T1000 (cell line): Measurements from ENCODE around the gene GALNT9.

Experiments used
- DNase-seq: peaks from one replicate; lab custom pipeline; 2025; ENCODE audit warnings: mixed read lengths; lab: John Stamatoyannopoulos, UW

The GALNT9 gene

GRCh38 chr12:132325733-132326130, 3.7 kb downstream of the GALNT9 start:
- no peak for DNase-seq

GRCh38 chr12:132324841-132325732, 4.3 kb downstream of the GALNT9 start:
- DNase-seq, result no peak

DNA sequence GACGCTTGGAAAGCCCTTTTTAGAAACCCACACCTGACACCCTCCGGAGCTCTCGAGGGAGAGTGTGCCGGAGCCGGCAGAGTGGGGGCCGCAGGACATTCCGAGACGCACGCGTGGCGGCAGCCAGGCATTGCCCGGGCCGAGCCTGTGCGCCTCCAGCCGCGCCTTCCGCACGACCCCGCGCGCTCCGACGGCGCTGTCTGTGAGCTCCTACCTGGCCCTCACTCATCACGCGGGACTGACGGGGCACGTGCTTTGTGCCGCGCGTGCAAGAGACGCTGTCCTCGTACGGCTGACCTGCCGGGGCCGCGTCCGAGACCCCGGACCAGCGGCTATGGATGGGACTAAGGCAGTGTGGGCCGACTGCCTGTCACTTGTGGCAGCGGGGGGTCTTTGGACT, 5.2 kb downstream of the GALNT9 start:
- no peak for DNase-seq

DNA sequence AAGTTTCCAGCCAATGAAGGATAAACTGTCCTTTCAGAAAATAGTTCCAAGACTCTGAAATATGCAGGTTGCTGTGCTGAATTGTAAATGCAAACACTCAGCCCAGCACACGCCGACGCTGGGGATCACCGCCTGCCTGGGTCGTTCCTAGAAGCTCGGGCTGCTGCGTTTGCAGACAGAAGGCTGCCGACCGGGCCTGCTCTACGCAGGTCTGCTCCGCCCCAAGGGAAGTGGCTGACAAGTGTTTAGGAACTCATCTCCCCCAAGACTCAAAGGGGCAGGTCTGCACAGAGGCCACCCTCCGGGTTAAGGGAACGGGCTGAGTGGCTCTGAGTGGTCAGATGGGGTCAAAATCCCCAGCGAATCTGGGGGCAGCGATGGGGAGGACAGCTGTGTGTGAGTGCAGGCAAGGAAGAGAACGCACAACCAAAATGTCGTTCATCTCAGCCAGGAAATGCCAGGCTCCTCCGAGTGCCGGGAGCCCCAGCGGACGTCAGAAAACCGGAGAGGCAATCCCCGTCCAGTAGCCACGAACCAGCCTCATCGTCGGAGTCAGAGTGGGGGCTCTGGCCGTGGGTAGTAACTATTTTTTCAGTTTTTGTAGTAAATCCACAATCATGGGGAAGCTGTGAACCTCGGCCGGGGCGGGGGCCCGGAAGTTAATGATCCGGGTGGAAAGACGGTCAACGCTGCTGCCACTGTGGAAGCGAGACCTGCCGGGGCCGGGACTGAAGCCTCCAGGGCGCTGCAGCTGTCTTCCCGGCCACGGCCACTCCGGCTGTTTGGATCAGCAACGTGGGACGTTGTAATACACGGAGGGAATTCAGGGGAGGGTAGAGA, 6.0 kb downstream of the GALNT9 start:
- no peak for DNase-seq

DNA sequence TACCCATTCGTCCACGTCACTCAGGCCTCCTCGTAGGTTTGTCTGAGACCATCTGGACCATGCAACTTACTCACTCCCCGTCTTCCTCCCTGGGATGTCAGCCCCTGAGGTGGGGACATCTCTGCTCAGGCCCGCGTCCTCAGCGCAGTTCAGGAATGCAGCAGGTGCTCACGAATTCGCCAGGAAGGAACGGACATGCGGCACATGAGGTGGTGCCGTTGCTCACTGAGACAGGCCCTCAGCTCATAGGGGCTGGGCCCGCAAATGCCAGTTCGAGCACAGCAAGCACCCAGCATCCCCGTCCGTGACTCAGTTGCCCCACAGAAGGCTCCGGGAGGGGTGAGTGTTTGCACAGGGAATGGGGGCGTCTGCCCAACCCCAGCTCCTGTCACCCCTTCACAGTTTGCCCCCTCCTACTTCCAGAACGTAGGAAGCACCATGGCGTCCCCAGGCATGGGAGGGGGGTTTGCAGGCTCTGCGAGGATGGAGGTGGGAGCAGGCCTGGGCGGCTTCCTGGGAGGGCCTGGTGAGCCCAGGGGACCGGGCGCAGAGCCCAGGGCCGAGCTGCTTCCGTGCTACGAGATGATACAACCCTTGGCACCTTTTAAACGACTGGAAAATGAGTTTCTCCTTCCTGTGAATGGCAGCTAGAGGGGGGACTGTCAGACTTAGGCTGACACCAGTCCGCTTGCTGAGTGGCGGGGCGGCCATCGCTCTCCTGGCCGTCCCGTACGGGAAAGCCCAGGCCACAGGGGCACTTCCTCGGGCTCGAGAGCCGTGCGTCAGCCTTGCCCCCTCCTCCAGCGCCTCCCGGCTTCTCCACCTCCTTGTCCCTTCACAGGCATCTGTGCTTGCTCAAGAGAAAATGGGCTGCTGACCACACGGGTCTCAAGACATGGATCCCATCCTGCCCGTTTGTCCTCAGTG, 6.9 kb downstream of the GALNT9 start:
- DNase-seq, result no peak

DNA sequence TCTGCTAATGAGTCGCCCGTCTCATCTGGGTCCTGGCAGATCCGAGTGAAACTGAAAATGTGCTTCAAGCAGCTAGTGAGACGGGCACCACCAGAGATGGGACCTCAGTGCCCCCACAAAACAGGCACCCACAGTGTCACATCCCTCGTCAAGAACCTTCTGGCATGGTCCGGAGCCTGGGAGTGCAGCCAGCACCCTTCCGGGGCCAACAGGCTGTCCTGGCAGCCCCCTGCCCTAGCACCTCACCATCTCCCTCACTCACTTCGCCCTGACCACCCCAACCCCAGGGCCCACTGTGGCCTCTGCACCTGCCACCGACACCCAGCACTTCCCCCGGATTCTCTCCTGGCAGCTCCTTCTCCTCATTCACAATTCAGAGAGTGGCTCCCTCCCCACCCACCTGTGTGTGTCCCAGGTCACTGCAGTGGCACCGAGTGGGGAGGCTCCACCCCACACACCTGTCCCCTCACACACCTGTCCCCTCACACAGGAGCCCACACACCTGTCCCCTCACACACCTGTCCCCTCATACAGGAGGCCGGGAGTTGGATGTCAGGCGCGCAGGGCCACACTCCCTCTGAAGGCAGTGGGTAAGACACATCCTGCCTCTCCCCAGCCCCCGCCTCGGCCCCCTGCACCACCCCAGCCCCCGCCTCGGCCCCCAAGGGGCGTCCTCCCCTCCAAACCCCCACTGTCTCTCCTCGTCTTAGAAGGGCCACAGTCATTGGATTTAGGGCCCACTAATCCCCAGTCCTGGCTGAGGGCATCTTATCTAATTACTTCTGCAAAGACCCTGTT, 7.9 kb downstream of the GALNT9 start:
- no peak for DNase-seq

GRCh38 chr12:132320767-132321211, 8.6 kb downstream of the GALNT9 start:
- DNase-seq, result no peak

DNA sequence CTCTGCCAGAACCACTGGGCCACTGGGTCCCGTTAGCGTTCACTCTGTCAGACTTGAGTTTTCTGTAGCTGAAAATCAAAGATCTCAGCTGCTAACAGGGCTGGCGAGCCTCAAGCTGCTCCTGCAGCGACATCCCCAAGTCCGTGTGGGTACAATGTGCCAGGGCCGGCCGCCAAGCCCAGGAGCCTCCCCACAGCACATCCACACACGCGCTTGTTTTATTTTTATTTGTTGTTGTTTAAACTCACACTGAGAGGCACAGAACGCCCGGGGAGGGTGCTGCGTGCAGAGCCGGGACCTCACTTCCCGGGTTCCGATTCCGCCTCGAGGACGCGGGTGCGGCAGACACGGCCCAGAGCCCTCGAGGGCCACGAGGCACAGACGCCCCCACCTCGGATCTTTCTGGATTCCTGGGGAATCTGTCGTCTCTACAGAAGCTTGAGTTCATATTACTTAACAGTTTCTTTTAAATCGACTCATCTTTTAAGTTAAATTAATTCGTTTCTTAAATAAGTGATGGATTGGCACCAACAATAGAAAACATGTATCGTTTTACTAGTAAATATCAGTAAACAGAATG, 9.3 kb downstream of the GALNT9 start:
- no peak for DNase-seq

GRCh38 chr12:132319359-132319950, 9.9 kb downstream of the GALNT9 start:
- DNase-seq, result no peak

DNA sequence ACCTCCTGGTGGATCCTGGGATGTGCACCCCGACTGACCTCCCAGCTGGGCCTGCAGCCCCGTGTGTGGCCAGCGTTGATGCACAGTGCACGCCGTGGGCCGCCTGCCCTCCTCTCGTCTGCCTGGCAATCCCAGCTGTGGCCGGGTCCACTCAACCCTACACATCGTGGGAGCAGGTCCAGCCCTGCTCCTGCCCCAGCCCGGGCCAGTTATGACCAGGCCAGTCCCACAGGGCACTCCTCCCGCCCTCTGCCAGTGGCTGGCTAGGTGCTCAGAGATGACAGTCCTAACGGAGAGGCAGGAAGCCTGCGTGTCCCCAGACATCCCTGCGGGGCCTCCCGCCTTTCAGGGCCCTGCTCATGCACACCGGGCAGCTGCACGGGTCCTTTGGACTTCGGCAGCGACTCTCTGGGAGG, 10.8 kb downstream of the GALNT9 start:
- DNase-seq, result no peak

GRCh38 chr12:132318135-132318534, 11.3 kb downstream of the GALNT9 start:
- DNase-seq, result no peak

DNA sequence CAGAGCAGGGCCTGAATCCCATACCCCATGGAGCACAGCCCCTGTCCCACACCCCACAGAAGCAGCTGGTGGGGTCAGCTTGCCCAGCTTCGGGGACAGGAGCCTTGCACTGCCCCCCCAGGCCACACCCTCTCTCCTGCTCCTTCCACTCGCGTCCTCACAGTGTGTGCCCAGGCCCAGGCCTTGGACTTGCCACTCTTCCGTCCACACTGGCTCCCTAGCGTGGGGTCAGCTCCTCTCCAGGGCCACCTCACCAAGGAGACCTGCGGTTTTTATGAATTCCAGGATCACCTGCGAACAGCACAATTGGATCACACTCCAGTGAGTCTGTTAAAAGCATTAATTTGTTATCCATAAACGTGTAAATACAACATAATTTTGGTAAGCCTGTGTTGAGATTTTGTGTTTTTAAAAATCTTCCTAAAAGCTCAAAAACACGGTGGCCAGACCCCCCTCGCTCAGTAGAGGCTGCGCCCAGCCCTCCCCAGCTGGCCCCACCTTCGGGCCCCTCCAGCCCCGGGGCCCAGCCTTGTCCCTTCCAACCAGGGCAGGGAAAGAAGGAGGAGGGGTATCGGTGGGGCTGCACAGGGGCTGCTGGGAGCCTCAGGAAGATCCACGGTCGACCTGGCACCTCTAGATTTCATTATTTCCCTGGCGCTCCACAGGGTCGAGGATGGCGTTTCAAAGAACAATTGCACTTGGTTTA, 12.0 kb downstream of the GALNT9 start:
- DNase-seq, result no peak

GRCh38 chr12:132316497-132317232, 12.7 kb downstream of the GALNT9 start:
- no peak for DNase-seq

- DNase-seq, result no peak
These were observed 13.4 kb downstream of the GALNT9 start for GRCh38 chr12:132315951-132316350.

DNA sequence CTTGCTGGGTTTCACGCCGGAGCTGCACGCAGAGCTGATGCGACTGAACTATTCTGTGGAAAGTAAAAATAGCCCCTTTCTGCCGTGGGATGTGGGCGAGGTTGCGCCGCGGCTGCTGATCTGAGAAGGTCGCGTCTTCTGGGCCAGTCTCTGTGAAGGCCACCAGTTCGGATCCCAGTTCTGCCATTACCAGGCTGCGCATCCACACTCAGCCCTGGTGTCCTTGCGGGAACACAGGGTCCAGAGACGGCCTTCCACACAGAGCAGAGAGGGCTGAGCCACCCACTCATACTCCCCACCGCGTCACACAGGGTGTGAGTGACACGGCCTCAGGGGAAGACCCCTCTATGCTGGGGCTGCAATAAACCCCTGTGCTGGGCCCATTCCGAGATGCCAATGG, 13.9 kb downstream of the GALNT9 start:
- no peak for DNase-seq

GRCh38 chr12:132314516-132315233, 14.7 kb downstream of the GALNT9 start:
- DNase-seq, result no peak

DNA sequence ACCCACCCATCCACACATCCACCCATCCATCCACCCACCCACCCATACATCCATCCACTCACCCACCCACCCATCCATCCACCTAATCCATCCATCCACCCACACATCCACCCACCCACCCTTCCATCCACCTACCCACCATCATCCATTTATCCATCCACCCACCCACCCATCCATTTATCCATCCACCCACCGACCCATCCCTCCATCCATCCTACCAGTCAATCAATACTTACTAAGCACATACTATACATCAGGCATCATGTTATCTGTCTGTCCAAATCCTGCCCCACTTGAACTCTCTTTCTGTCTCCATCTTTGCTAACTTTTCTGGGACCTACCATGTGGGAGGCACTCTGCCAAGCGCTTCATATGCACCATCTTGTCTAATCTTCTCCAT, 15.4 kb downstream of the GALNT9 start:
- no peak for DNase-seq

DNA sequence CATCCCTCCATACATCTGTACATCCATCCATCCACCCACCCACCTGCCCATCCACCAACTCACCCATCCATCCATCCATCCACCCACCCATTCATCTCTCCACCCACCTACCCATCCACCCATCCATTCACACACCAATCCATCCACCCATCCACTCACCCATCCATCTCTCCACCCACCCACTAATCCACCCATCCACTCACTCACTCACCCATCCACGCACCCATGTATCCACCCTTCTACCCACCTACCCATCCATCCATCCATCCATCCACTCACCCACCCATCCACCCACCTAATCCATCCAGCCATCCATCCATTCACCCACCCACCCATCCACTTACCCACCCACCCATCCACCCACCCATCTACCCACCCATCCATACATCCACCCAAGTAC, 16.2 kb downstream of the GALNT9 start:
- DNase-seq, result no peak
